ENCODE measurements around the gene PLA2G1B.
A peak's percentile ranks its signal among the peaks of the same experiment; 100 is the strongest.

The PLA2G1B gene

DNA sequence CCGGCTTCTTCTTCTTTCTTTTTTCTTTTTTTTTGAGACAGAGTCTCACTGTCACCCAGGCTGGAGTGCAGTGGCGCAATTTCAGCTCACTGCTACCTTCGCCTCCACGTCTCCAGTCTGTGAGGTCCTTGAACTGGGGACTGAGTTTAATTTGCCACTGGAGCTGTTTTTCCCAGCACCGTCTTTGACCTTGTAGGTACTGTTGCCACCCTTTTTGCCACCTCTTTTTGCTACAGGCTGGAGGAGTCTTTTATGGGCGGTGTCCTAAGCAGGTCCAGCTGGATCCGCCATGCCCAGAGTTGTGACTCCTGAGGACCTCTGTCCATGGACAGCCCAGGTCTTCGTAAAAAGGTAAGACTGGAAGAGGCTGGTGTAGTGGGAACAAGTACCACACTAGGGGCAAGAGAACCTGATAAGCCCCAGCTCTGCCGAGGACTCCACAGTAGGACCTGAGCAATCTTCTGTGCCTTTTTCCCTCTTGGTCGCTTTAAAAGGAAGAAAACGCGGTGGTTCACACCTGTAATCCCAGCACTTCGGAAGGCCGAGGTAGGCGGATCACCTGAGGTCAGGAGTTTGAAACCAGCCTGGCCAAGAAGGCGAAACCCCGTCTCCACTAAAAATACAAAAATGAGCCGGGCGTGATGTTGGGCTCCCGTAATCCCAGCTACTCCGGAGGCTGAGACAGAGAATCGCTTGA is 36.8 kb downstream of the PLA2G1B start:
- Histone ChIP-seq H3K79me2 (ENCODE audit: control insufficient read depth, insufficient read depth, low read length, poor library complexity) (peaks cover 3% of the 10 kb centered on the region), H2BK12ac (ENCODE audit: low read length) (peak overlapping the region; percentile 25), H3K27me3 (ENCODE audit: insufficient read depth, low read length) (no peaks in the 10 kb centered on the region), H2BK5ac (ENCODE audit: low read depth, low read length, poor library complexity) (peak overlapping the region; percentile 13), H3K18ac (ENCODE audit: low read length) (no peak overlapping the region), H3K14ac (ENCODE audit: low read length) (peak overlapping the region; percentile 29), H3K23ac (ENCODE audit: low read length) (no peak overlapping the region), H3K4me2 (ENCODE audit: low read length) (peak overlapping the region; percentile 34), H4K8ac (ENCODE audit: low read depth, low read length) (peak overlapping the region; percentile 81), H4K12ac (ENCODE audit: low read depth, low read length) (peak overlapping the region; percentile 0), H3K4me1 (ENCODE audit: control insufficient read depth in 1 of 2, insufficient read depth in 2 of 2, low read length in 2 of 2) (peaks cover 8 to 15% of the 10 kb centered on the region in 2 experiments), H3K9me3 (ENCODE audit: insufficient read depth, low read depth, low read length) (no peaks in the 10 kb centered on the region), H3K4ac (ENCODE audit: low read depth, low read length) (peak overlapping the region; percentile 23), H3K27ac (ENCODE audit: low read depth, low read length) (peak overlapping the region; percentile 57), H4K91ac (ENCODE audit: low read depth, low read length) (peak overlapping the region; percentile 65), H2BK120ac (ENCODE audit: insufficient read depth, low read length, poor library complexity) (peak overlapping the region; percentile 71), H3K4me3 (ENCODE audit: low read depth, low read length) (no peak overlapping the region), H3K36me3 (ENCODE audit: control insufficient read depth in 1 of 2, insufficient read depth in 2 of 2, low read length in 2 of 2) (no peaks in the 10 kb centered on the region), H2AK5ac (ENCODE audit: low read length) (no peak overlapping the region), H3K9ac (ENCODE audit: low read length) (no peak overlapping the region), H2AFZ (ENCODE audit: insufficient read depth, low read length, poor library complexity) (peak overlapping the region; percentile 30), H3K79me1 (ENCODE audit: low read length) (peaks cover 25% of the 10 kb centered on the region)
- DNase-seq: peak; percentile 51 to 64
- no CpG with 5 or more reads among the region's 22 CpGs for WGBS (ENCODE audit: extremely low coverage, insufficient coverage, insufficient read length)

DNA sequence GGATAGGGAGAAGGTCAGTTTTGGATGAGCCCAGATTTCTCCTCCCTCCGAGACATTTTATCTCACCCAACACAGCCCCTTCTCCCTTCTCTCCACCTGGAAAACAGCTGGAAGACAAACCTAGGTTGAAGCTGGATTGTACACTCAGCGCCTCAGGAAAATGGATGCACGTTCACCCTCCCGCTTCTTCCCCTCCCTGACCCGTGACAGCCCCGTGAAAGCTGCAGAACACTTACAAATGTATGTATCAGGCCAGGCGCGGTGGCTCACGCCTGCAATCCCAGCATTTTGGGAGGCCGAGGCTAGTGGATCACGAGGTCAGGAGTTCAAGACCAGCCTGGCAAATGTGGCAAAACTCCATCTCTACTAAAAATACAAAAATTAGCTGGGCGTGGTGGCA is 40.1 kb downstream of the PLA2G1B start:
- no peak overlapping the region for H3K18ac ChIP-seq (ENCODE audit: low read length)
- no peak overlapping the region for H3K4me3 ChIP-seq (ENCODE audit: low read depth, low read length)
- no peaks in the 10 kb centered on the region for H3K27me3 ChIP-seq (ENCODE audit: insufficient read depth, low read length)
- H3K4me1 ChIP-seq (ENCODE audit: control insufficient read depth in 1 of 2, insufficient read depth in 2 of 2, low read length in 2 of 2): peaks cover 18 to 24% of the 10 kb centered on the region in 2 experiments
- H2BK5ac ChIP-seq (ENCODE audit: low read depth, low read length, poor library complexity): peak overlapping the region; percentile 23
- H3K36me3 ChIP-seq (ENCODE audit: control insufficient read depth in 1 of 2, insufficient read depth in 2 of 2, low read length in 2 of 2): no peaks in the 10 kb centered on the region
- H3K9me3 ChIP-seq (ENCODE audit: insufficient read depth, low read depth, low read length): no peaks in the 10 kb centered on the region
- peak overlapping the region; percentile 40 for H4K91ac ChIP-seq (ENCODE audit: low read depth, low read length)
- H4K12ac ChIP-seq (ENCODE audit: low read depth, low read length): no peak overlapping the region
- WGBS (ENCODE audit: extremely low coverage, insufficient coverage, insufficient read length): no CpG with 5 or more reads among the region's 12 CpGs
- H3K9ac ChIP-seq (ENCODE audit: low read length): no peak overlapping the region
- peak overlapping the region; percentile 15 for H2BK120ac ChIP-seq (ENCODE audit: insufficient read depth, low read length, poor library complexity)
- peaks cover 3% of the 10 kb centered on the region for H3K79me2 ChIP-seq (ENCODE audit: control insufficient read depth, insufficient read depth, low read length, poor library complexity)
- H3K27ac ChIP-seq (ENCODE audit: low read depth, low read length): peak overlapping the region; percentile 92
- H3K4ac ChIP-seq (ENCODE audit: low read depth, low read length): no peak overlapping the region
- no peak overlapping the region for H3K4me2 ChIP-seq (ENCODE audit: low read length)
- peak overlapping the region; percentile 5 for H4K8ac ChIP-seq (ENCODE audit: low read depth, low read length)
- H3K14ac ChIP-seq (ENCODE audit: low read length): peak overlapping the region; percentile 10
- DNase-seq: no peak
- peak overlapping the region; percentile 92 for H2BK12ac ChIP-seq (ENCODE audit: low read length)
- peaks cover 39% of the 10 kb centered on the region for H3K79me1 ChIP-seq (ENCODE audit: low read length)
- no peak overlapping the region for H3K23ac ChIP-seq (ENCODE audit: low read length)
- H2AK5ac ChIP-seq (ENCODE audit: low read length): no peak overlapping the region
- no peak overlapping the region for H2AFZ ChIP-seq (ENCODE audit: insufficient read depth, low read length, poor library complexity)

DNA sequence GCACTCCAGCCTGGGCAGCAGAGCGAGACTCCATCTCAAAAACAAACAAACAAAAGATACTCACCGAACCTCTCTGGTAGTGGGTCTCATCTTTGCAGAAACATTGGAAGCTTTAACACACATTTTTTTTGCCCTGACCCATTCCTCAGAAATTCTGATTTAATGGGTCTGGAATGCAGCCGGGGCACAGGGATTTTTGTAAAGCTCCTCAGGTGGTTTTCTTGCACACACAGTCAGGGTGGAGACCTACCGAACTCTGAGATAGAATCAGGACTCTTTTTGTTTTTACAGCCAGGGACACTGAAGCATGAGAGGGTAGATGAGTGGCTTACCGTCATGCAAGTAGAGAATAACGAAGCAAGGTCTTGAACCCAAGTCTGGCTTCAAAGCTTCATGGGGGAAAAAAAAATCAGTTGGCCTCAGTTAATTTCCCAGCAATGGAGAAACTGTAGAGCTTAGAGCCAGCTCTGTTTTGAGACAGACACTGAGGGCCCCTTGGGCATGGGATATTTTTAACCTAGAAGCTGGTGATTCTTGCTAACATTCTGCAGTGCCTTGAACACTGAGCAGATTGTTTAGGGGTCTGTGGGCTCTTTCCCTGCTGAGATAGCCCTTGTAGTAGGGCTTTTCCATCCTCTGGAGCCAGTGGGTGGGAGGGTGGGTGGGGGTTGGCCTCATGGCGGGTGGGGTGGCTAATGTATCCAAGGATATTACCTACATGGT is 40.6 kb downstream of the PLA2G1B start:
- H3K27ac ChIP-seq (ENCODE audit: low read depth, low read length): peak overlapping the region; percentile 92
- peak overlapping the region; percentile 71 for H2BK5ac ChIP-seq (ENCODE audit: low read depth, low read length, poor library complexity)
- H4K91ac ChIP-seq (ENCODE audit: low read depth, low read length): peak overlapping the region; percentile 64
- H3K4ac ChIP-seq (ENCODE audit: low read depth, low read length): peak overlapping the region; percentile 55
- H3K27me3 ChIP-seq (ENCODE audit: insufficient read depth, low read length): no peaks in the 10 kb centered on the region
- peak overlapping the region; percentile 80 for H2BK120ac ChIP-seq (ENCODE audit: insufficient read depth, low read length, poor library complexity)
- DNase-seq: peak; percentile 87 to 97
- no peaks in the 10 kb centered on the region for H3K36me3 ChIP-seq (ENCODE audit: control insufficient read depth in 1 of 2, insufficient read depth in 2 of 2, low read length in 2 of 2)
- H2AK5ac ChIP-seq (ENCODE audit: low read length): no peak overlapping the region
- H3K9me3 ChIP-seq (ENCODE audit: insufficient read depth, low read depth, low read length): no peaks in the 10 kb centered on the region
- no peak overlapping the region for H4K8ac ChIP-seq (ENCODE audit: low read depth, low read length)
- no peak overlapping the region for H4K12ac ChIP-seq (ENCODE audit: low read depth, low read length)
- no peak overlapping the region for H3K4me3 ChIP-seq (ENCODE audit: low read depth, low read length)
- peak overlapping the region; percentile 56 for H3K4me2 ChIP-seq (ENCODE audit: low read length)
- peaks cover 3% of the 10 kb centered on the region for H3K79me2 ChIP-seq (ENCODE audit: control insufficient read depth, insufficient read depth, low read length, poor library complexity)
- H2AFZ ChIP-seq (ENCODE audit: insufficient read depth, low read length, poor library complexity): peak overlapping the region; percentile 25
- no peak overlapping the region for H3K23ac ChIP-seq (ENCODE audit: low read length)
- H3K18ac ChIP-seq (ENCODE audit: low read length): peak overlapping the region; percentile 48
- peak overlapping the region; percentile 56 for H2BK12ac ChIP-seq (ENCODE audit: low read length)
- no CpG with 5 or more reads among the region's 7 CpGs for WGBS (ENCODE audit: extremely low coverage, insufficient coverage, insufficient read length)
- H3K4me1 ChIP-seq (ENCODE audit: control insufficient read depth in 1 of 2, insufficient read depth in 2 of 2, low read length in 2 of 2): peaks cover 18 to 24% of the 10 kb centered on the region in 2 experiments
- no peak overlapping the region for H3K9ac ChIP-seq (ENCODE audit: low read length)
- H3K14ac ChIP-seq (ENCODE audit: low read length): peak overlapping the region; percentile 44
- peaks cover 36% of the 10 kb centered on the region for H3K79me1 ChIP-seq (ENCODE audit: low read length)

DNA sequence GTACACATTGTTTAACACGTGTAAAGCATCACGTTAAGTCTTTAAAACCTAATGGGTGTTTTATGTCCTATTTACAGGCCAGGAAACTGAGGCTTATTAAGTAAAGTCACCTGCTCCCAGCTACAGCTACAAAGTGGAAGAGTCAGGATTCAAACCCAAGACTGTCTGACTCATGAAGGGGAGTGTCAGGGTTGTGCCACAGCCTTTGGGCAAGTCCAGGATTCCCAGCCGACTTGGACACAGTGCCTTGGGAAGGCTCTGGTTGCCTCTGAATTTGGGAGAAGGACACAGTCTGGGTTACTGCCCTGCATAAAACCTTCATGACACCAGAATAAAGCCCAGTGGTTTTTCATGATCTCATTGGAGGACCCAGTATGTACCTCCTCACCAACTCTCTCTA is 43.2 kb downstream of the PLA2G1B start:
- WGBS (ENCODE audit: extremely low coverage, insufficient coverage, insufficient read length): no CpG with 5 or more reads among the region's 3 CpGs
- Histone ChIP-seq H3K27me3 (ENCODE audit: insufficient read depth, low read length) (no peaks in the 10 kb centered on the region), H3K4me3 (ENCODE audit: low read depth, low read length) (no peak overlapping the region), H4K8ac (ENCODE audit: low read depth, low read length) (peak overlapping the region; percentile 42), H2BK12ac (ENCODE audit: low read length) (peak overlapping the region; percentile 55), H3K36me3 (ENCODE audit: control insufficient read depth in 1 of 2, insufficient read depth in 2 of 2, low read length in 2 of 2) (no peaks in the 10 kb centered on the region), H3K79me2 (ENCODE audit: control insufficient read depth, insufficient read depth, low read length, poor library complexity) (peaks cover 3% of the 10 kb centered on the region), H3K9me3 (ENCODE audit: insufficient read depth, low read depth, low read length) (no peaks in the 10 kb centered on the region), H3K18ac (ENCODE audit: low read length) (peak overlapping the region; percentile 67), H2AFZ (ENCODE audit: insufficient read depth, low read length, poor library complexity) (no peak overlapping the region), H3K9ac (ENCODE audit: low read length) (no peak overlapping the region), H4K91ac (ENCODE audit: low read depth, low read length) (peak overlapping the region; percentile 81), H4K12ac (ENCODE audit: low read depth, low read length) (no peak overlapping the region), H3K4me1 (ENCODE audit: control insufficient read depth in 1 of 2, insufficient read depth in 2 of 2, low read length in 2 of 2) (peaks cover 14 to 18% of the 10 kb centered on the region in 2 experiments), H2BK5ac (ENCODE audit: low read depth, low read length, poor library complexity) (peak overlapping the region; percentile 71), H3K4me2 (ENCODE audit: low read length) (no peak overlapping the region), H3K79me1 (ENCODE audit: low read length) (peaks cover 28% of the 10 kb centered on the region), H3K14ac (ENCODE audit: low read length) (peak overlapping the region; percentile 71), H2BK120ac (ENCODE audit: insufficient read depth, low read length, poor library complexity) (peak overlapping the region; percentile 84), H3K4ac (ENCODE audit: low read depth, low read length) (no peak overlapping the region), H3K23ac (ENCODE audit: low read length) (no peak overlapping the region), H3K27ac (ENCODE audit: low read depth, low read length) (no peak overlapping the region), H2AK5ac (ENCODE audit: low read length) (peak overlapping the region; percentile 77)
- DNase-seq: peak; percentile 30 to 43

All from trophoblast cell (in vitro differentiated cells and primary cell).